ENCODE results near the gene CBLB.

DNA sequence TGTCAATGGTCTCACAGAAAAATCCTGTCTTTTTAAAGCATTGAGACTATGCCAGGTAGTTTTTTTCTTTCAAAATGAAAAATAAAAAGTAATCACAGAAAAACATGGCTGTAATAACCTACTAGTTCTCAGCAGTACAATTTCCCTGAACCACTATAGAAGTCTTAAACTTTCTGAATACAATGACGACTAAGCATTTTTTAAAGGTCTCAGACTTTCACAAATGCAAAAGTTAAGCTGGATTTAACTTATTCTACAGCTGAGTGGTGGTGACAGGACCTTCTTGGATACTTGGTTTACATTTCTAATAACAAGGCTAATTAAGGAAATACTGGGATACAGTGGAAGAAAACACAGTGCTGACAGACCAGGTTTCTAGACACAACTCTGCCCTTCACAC is 81.8 kb downstream of the CBLB start:
- TF ChIP-seq, protein P1, sequence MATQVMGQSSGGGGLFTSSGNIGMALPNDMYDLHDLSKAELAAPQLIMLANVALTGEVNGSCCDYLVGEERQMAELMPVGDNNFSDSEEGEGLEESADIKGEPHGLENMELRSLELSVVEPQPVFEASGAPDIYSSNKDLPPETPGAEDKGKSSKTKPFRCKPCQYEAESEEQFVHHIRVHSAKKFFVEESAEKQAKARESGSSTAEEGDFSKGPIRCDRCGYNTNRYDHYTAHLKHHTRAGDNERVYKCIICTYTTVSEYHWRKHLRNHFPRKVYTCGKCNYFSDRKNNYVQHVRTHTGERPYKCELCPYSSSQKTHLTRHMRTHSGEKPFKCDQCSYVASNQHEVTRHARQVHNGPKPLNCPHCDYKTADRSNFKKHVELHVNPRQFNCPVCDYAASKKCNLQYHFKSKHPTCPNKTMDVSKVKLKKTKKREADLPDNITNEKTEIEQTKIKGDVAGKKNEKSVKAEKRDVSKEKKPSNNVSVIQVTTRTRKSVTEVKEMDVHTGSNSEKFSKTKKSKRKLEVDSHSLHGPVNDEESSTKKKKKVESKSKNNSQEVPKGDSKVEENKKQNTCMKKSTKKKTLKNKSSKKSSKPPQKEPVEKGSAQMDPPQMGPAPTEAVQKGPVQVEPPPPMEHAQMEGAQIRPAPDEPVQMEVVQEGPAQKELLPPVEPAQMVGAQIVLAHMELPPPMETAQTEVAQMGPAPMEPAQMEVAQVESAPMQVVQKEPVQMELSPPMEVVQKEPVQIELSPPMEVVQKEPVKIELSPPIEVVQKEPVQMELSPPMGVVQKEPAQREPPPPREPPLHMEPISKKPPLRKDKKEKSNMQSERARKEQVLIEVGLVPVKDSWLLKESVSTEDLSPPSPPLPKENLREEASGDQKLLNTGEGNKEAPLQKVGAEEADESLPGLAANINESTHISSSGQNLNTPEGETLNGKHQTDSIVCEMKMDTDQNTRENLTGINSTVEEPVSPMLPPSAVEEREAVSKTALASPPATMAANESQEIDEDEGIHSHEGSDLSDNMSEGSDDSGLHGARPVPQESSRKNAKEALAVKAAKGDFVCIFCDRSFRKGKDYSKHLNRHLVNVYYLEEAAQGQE (IDR thresholded peaks at IDR 0.05; ENCODE audit: insufficient read depth in 1 of 2, low read depth in 2 of 2, low read length in 1 of 2) = no peak
- no peak for TF ChIP-seq POLR2AphosphoS5 (IDR thresholded peaks at IDR 0.05; ENCODE audit: low read depth, low read length)
- TF ChIP-seq, protein P2, sequence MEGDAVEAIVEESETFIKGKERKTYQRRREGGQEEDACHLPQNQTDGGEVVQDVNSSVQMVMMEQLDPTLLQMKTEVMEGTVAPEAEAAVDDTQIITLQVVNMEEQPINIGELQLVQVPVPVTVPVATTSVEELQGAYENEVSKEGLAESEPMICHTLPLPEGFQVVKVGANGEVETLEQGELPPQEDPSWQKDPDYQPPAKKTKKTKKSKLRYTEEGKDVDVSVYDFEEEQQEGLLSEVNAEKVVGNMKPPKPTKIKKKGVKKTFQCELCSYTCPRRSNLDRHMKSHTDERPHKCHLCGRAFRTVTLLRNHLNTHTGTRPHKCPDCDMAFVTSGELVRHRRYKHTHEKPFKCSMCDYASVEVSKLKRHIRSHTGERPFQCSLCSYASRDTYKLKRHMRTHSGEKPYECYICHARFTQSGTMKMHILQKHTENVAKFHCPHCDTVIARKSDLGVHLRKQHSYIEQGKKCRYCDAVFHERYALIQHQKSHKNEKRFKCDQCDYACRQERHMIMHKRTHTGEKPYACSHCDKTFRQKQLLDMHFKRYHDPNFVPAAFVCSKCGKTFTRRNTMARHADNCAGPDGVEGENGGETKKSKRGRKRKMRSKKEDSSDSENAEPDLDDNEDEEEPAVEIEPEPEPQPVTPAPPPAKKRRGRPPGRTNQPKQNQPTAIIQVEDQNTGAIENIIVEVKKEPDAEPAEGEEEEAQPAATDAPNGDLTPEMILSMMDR (IDR thresholded peaks at IDR 0.05) = no peak
